HCT116 (cell line): ENCODE data around the gene IGLL5.

Experiments used
- CTCF ChIP-seq, 3 experiments: fragments of 200-600 bp in 1 of 3; sonication (generic) in 1 of 3; IDR thresholded peaks in 2 of 3; conservative IDR thresholded peaks in 1 of 3; 2 replicates each; pipeline ENCODE4 v1.5.1; 2012 to 2017; ENCODE audit warnings: low read depth in 2 of 3, low read length in 2 of 3, antibody characterized with exemption in 1 of 3, borderline replicate concordance in 1 of 3, control low read depth in 1 of 3, mild to moderate bottlenecking in 1 of 3, mixed read lengths in 1 of 3, mixed run types in 1 of 3, moderate library complexity in 1 of 3; ENCODE audit not compliant: insufficient read depth in 1 of 3
- EZH2phosphoT487 ChIP-seq: fragments of 200-600 bp; IDR thresholded peaks from 2 replicates; pipeline ENCODE4 v1.6.1; 2018; ENCODE audit warnings: antibody characterized with exemption, borderline replicate concordance

- TF ChIP-seq EZH2phosphoT487 (no peak), CTCF (IDR thresholded peaks at IDR 0.05 in 2 of 3, conservative IDR thresholded peaks at IDR 0.05 in 1 of 3; ENCODE audit: borderline replicate concordance in 1 of 3, insufficient read depth in 1 of 3, low read depth in 2 of 3, low read length in 2 of 3) (no peak)
Observed at GRCh38 chr22:22893891-22894739, 6.5 kb downstream of the IGLL5 start.
